Upper lobe of right lung (tissue), 1 donor: Measurements from ENCODE around the gene NFE2L3. TPM values are rescaled to one million over a fixed set of nuclear protein-coding genes. Genes with fewer than 3 reads are reported as not detected.
"Not testable (repeated sequence)": the region's sequence is repeated elsewhere in the genome, so short reads cannot be mapped to it uniquely, and the experiment has no call there.

ENCODE experiments used
- ATAC-seq: fragments of 200-7000 bp; cut with Tn5 transposase; one replicate; pipeline ENCODE4 v1.9.1; 2020; ENCODE audit warnings: mild to moderate bottlenecking, moderate library complexity
- DNase-seq: peaks from one replicate; pipeline ENCODE4 v3.0.0-alpha.2; 2020
- H3K27ac ChIP-seq: fragments of 200-600 bp; one replicate; pipeline ENCODE4 v1.8.0; 2022
- H3K27me3 ChIP-seq: fragments of 200-600 bp; one replicate; pipeline ENCODE4 v1.8.0; 2022; ENCODE audit warnings: mild to moderate bottlenecking
- H3K36me3 ChIP-seq: fragments of 200-600 bp; one replicate; pipeline ENCODE4 v1.8.0; 2022
- H3K4me1 ChIP-seq: fragments of 200-600 bp; one replicate; pipeline ENCODE4 v1.8.0; 2022
- H3K4me3 ChIP-seq: fragments of 200-600 bp; one replicate; pipeline ENCODE4 v1.8.0; 2022; ENCODE audit warnings: mild to moderate bottlenecking
- H3K9me3 ChIP-seq: fragments of 200-600 bp; one replicate; pipeline ENCODE4 v1.8.0; 2022
- CTCF ChIP-seq: fragments of 200-600 bp; IDR thresholded peaks from one replicate; pipeline ENCODE4 v1.8.0; 2022; ENCODE audit warnings: antibody characterized with exemption
- intact Hi-C: fragments of 100-400 bp; cut with DNase I; formaldehyde crosslinking; loops from one replicate; pipeline ENCODE4 v1.11.0; 2022
- total RNA-seq: library from RNA; stranded (reverse); fragmentation: NEBNext Ultra II Directional; extraction: Animal tissue kit (Norgen Biotek cat#: 25700); gene quantifications from one replicate; pipeline ENCODE4 v1.2.1, GENCODE V29; 2021
- donor health status: DM: no; HTN: yes; CAD: no; lungs with severe emphysema.

Gene NFE2L3
- total RNA-seq, 1 donor from 2014 or later, result 4.1 TPM

- no peak for DNase-seq
- intact Hi-C loops, result no loop called here
- peaks cover 40% of the 10 kb centered on the region for H3K4me1 ChIP-seq
- no peak for TF ChIP-seq CTCF
- no peaks in the 10 kb centered on the region for H3K27me3 ChIP-seq
- peaks cover 74% of the 10 kb centered on the region for H3K36me3 ChIP-seq
- no peak overlapping the region for H3K4me3 ChIP-seq
- no peaks in the 10 kb centered on the region for H3K9me3 ChIP-seq
- no peak overlapping the region for H3K27ac ChIP-seq
- no peak for ATAC-seq
Observed at GRCh38 chr7:26190417-26190869, 38.4 kb downstream of the NFE2L3 start.

DNA sequence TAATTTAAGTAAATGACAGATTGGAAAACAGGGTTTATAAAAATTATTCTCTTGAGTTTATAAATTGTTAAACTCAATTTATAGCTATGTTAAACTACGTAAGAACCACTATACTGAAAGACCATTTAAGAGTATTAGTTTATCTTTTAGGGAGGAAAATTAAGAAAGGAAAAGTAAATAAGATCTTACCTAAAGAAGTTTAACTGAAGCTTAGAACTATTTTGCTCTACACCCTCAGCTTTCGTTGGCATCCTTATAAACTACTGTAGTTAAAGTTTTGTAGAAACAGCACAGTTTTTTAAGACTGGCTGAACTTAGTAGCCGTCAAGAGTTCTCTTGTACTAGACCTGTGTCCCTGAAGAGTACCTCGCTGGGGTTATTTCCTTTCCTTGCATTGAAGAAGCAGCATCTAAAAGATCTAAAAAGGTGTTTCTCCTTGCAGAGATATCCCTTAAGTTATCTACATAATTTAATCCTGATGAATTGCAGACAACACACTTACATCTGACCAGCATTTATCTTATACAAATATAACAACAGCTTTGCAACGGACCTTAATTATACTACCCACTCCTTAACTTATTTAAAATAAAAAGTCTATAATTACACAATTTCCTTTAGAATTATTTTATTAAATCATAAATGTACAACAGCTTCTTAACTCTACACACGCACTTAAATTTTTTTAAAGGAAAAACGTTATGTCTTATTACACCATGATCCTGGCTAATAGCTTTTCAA lies 39.4 kb downstream of the NFE2L3 start:
- Histone ChIP-seq H3K9me3 (no peaks in the 10 kb centered on the region), H3K27me3 (no peaks in the 10 kb centered on the region), H3K27ac (no peak overlapping the region), H3K4me3 (no peak overlapping the region), H3K4me1 (peaks cover 47% of the 10 kb centered on the region), H3K36me3 (peaks cover 83% of the 10 kb centered on the region)
- no peak for DNase-seq
- no peak for TF ChIP-seq CTCF
- no peak for ATAC-seq
- intact Hi-C loops, result no loop called here

GRCh38 chr7:26191974-26192479 lies 40.0 kb downstream of the NFE2L3 start:
- ATAC-seq (no peak), DNase-seq (no peak)
- H3K27me3 ChIP-seq, result no peaks in the 10 kb centered on the region
- H3K27ac ChIP-seq, result no peak overlapping the region
- peaks cover 51% of the 10 kb centered on the region for H3K4me1 ChIP-seq
- intact Hi-C loops, result no loop called here
- H3K36me3 ChIP-seq, result peaks cover 90% of the 10 kb centered on the region
- TF ChIP-seq CTCF, result no peak
- H3K9me3 ChIP-seq, result no peaks in the 10 kb centered on the region
- no peak overlapping the region for H3K4me3 ChIP-seq

- Histone ChIP-seq H3K27ac (no peak overlapping the region), H3K4me3 (peak overlapping the region; percentile 11), H3K4me1 (peaks cover 57% of the 10 kb centered on the region), H3K36me3 (peaks cover 95% of the 10 kb centered on the region), H3K27me3 (no peaks in the 10 kb centered on the region), H3K9me3 (no peaks in the 10 kb centered on the region)
- ATAC-seq, result peak; percentile 31
- TF ChIP-seq CTCF, result no peak
- DNase-seq, result no peak
- intact Hi-C loops, result no loop called here
Observed at GRCh38 chr7:26192485-26193087, 40.6 kb downstream of the NFE2L3 start.

- ATAC-seq, result peak; percentile 34
- Histone ChIP-seq H3K27ac (no peak overlapping the region), H3K4me3 (no peak overlapping the region)
Observed at GRCh38 chr7:26193432-26194207, 41.6 kb downstream of the NFE2L3 start.

GRCh38 chr7:26194764-26195163 lies 42.8 kb downstream of the NFE2L3 start:
- H3K27ac ChIP-seq, intact Hi-C loops, H3K27me3 ChIP-seq, H3K9me3 ChIP-seq, ATAC-seq, H3K4me3 ChIP-seq, DNase-seq: not testable (repeated sequence)
- H3K36me3 ChIP-seq, result peaks cover 94% of the 10 kb centered on the region
- peaks cover 60% of the 10 kb centered on the region for H3K4me1 ChIP-seq

More at GRCh38 chr7:26193432-26194207, 41.6 kb downstream of the NFE2L3 start:
- Histone ChIP-seq H3K4me1 (peaks cover 60% of the 10 kb centered on the region), H3K27me3 (no peaks in the 10 kb centered on the region), H3K36me3 (peaks cover 100% of the 10 kb centered on the region), H3K9me3 (no peaks in the 10 kb centered on the region)
- no peak for TF ChIP-seq CTCF
- intact Hi-C loops, result no loop called here
- DNase-seq, result no peak
